ENCODE data around the gene RNF212B. TPM values are rescaled to one million over a fixed set of nuclear protein-coding genes. Genes with fewer than 3 reads are reported as not detected.

RNF212B gene
- total RNA-seq, 1 experiment from 2014 or later: 0.39 TPM

GRCh38 chr14:23202001-23202400 lies 35.7 kb upstream of the RNF212B start:
- no peak overlapping the region for H2BK15ac ChIP-seq (ENCODE audit: low read depth, low read length)
- no peak overlapping the region for H3K23ac ChIP-seq (ENCODE audit: insufficient read length, low read depth, low read length)
- no peak overlapping the region for H3K27ac Mint-ChIP-seq
- no peak overlapping the region for H4K91ac ChIP-seq (ENCODE audit: insufficient read length, low read depth, low read length)
- H3K4ac ChIP-seq (ENCODE audit: low read depth, low read length): no peak overlapping the region
- H2BK12ac ChIP-seq (ENCODE audit: insufficient read length, low read depth, low read length): no peak overlapping the region
- no peak overlapping the region for H2BK20ac ChIP-seq (ENCODE audit: low read depth, low read length, poor library complexity, severe bottlenecking)
- H3K27me3 Mint-ChIP-seq (ENCODE audit: low read depth): no peaks in the 10 kb centered on the region
- no peaks in the 10 kb centered on the region; a peak in 1 of 5 replicates for H3K9me3 Mint-ChIP-seq
- H2BK120ac ChIP-seq (ENCODE audit: low read depth, low read length, poor library complexity, severe bottlenecking): no peak overlapping the region
- no peak overlapping the region for H3K4me3 Mint-ChIP-seq
- no peak overlapping the region for H2AFZ ChIP-seq (ENCODE audit: low read length)
- H4K20me1 ChIP-seq (ENCODE audit: control insufficient read depth, insufficient read depth, insufficient read length): no peaks in the 10 kb centered on the region
- peaks cover 39 to 45% of the 10 kb centered on the region in 2 experiments for H3K4me1 Mint-ChIP-seq
- H2AK5ac ChIP-seq (ENCODE audit: insufficient read length, low read length): no peak overlapping the region
- no peaks in the 10 kb centered on the region for H3K9me3 ChIP-seq (ENCODE audit: control insufficient read depth, low read depth, low read length)
- peaks cover 5% of the 10 kb centered on the region for H3K4me1 ChIP-seq (ENCODE audit: insufficient read depth, low read length)
- no peak overlapping the region for H3K56ac ChIP-seq (ENCODE audit: insufficient read length, low read depth, low read length)
- no peak overlapping the region for H4K5ac ChIP-seq (ENCODE audit: insufficient read length, low read depth, low read length)
- DNase-seq: no peak
- H3K9ac ChIP-seq (ENCODE audit: extremely low read depth, insufficient read length, low read length): no peak overlapping the region
- peaks cover 0 to 4% (median 0%) of the 10 kb centered on the region in 3 experiments; a peak in 2 of 7 replicates for H3K36me3 Mint-ChIP-seq (ENCODE audit: insufficient read depth in 1 of 3, low read depth in 3 of 3)
- no peaks in the 10 kb centered on the region for H3K79me1 ChIP-seq (ENCODE audit: insufficient read depth, low read depth, low read length, poor library complexity, severe bottlenecking)
- WGBS (ENCODE audit: extremely low coverage, insufficient read length, low lambda C conversion rate): no CpG with 5 or more reads among the region's 7 CpGs
- no peak overlapping the region for H2BK5ac ChIP-seq (ENCODE audit: insufficient read length, low read length)
- no peak overlapping the region for H3K4me2 ChIP-seq (ENCODE audit: insufficient read depth, insufficient read length, low read length)
- no peaks in the 10 kb centered on the region for H3K23me2 ChIP-seq (ENCODE audit: insufficient read length, low read depth, low read length, poor library complexity, severe bottlenecking)
- H3K14ac ChIP-seq (ENCODE audit: insufficient read depth, low read length): no peak overlapping the region
- H3T11ph ChIP-seq (ENCODE audit: low read length): no peak overlapping the region
- H3K27ac ChIP-seq (ENCODE audit: insufficient read length, low read depth, low read length): no peak overlapping the region
- no peak overlapping the region for H4K8ac ChIP-seq (replicated peaks; ENCODE audit: insufficient read length, low read depth, low read length)
- no peaks in the 10 kb centered on the region for H3K79me2 ChIP-seq (ENCODE audit: insufficient read depth, low read length)
- no peaks in the 10 kb centered on the region for H3K27me3 ChIP-seq (ENCODE audit: insufficient read depth, low read length)
- no peak for TF ChIP-seq CTCF (conservative IDR thresholded peaks at IDR 0.05)
- H3K18ac ChIP-seq (ENCODE audit: insufficient read length, low read depth, low read length): no peak overlapping the region
